ENCODE measurements around the gene RAB3C.

RAB3C gene

DNA sequence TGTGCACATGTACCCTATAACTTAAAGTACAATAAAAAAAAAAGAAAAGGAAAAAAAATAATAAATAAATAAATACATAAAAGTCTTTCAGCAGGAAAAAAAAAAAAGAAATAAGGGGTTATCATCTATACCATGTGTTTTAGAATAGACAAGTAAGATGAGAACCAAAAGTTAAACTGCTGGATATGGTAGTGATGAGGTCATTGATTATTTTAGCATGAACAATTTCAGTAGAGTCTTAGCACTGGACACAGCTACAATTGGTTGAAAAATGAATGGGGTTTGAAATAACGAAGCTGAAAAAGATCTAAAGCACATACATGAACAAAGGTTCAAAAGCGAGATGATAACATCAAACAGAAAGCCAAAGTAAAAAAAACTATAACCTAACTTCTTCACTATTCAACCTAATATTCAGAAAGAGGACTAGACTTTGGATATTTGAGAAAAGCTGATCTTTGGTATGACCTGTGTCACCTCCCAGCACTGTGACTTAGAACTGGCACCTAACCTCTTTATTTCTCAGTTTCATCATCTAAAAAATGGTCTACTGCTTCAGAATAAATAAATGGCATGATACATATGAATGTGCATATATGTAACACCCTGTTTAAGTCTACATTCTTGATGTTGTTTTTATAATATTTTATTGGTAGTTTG, 133.3 kb downstream of the RAB3C start:
- Histone ChIP-seq H3K4me3 (no peak overlapping the region), H3K27ac (no peak overlapping the region)
- DNase-seq (ENCODE audit: low spot score): no peak
- TF ChIP-seq, protein P1, sequence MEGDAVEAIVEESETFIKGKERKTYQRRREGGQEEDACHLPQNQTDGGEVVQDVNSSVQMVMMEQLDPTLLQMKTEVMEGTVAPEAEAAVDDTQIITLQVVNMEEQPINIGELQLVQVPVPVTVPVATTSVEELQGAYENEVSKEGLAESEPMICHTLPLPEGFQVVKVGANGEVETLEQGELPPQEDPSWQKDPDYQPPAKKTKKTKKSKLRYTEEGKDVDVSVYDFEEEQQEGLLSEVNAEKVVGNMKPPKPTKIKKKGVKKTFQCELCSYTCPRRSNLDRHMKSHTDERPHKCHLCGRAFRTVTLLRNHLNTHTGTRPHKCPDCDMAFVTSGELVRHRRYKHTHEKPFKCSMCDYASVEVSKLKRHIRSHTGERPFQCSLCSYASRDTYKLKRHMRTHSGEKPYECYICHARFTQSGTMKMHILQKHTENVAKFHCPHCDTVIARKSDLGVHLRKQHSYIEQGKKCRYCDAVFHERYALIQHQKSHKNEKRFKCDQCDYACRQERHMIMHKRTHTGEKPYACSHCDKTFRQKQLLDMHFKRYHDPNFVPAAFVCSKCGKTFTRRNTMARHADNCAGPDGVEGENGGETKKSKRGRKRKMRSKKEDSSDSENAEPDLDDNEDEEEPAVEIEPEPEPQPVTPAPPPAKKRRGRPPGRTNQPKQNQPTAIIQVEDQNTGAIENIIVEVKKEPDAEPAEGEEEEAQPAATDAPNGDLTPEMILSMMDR (IDR thresholded peaks at IDR 0.05): no peak

DNA sequence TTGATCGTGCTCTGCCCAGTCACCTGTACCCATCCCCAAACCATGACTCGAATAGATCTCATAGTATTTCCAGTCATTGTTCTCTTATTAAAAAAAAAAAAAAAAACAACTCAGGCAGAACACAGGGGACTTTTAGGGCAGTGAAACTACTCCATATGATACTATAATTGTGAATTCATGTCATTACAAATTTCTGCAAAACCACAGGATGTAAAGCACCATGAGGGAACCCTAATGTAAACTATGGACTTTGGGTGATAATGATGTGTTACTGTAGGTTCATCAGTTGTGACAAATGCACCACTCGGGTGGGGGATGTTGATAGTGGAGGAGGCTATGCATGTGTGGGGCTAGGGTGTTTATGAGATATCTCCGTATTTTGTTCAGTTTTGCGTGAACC, 133.8 kb downstream of the RAB3C start:
- DNase-seq (ENCODE audit: low spot score): no peak
- TF ChIP-seq, protein P1 (IDR thresholded peaks at IDR 0.05): no peak
- H3K4me3 ChIP-seq: no peak overlapping the region
- no peak overlapping the region for H3K27ac ChIP-seq

DNA sequence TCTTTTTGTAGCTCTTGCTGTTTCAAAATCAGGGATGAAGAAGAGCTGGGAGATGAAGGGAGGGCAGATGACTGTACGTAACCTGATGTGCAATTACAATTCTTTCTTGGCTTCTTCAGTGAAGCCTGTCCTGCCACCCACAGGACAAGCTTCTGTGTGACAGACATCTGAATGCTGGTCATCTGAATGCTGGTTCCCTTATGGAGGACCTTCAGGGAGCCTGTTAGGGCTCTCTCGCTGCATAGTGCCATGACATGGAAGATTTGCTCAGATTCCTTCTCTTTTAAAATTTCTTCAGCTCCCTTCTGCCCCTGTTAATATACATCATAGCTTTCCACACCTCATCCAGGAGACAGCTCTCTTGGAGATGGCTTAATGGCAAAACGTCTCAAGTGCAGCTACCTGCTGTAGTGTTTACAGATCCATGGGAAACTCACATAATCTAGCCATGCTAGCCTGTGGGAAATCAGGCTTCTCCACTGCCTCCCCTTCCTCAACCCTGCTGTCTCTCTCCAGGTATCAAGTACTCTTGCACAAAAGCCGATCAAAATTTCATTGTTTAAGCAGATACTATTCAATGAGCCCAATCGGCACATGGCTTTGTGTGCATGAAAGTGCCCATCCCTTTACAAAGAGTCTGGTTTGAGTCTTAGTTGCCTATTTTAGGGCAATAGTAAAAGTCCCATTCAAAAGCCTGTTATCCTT, 134.6 kb downstream of the RAB3C start:
- DNase-seq (ENCODE audit: low spot score): no peak
- no peak overlapping the region for H3K4me3 ChIP-seq
- TF ChIP-seq, protein P1 (IDR thresholded peaks at IDR 0.05): no peak
- no peak overlapping the region for H3K27ac ChIP-seq

DNA sequence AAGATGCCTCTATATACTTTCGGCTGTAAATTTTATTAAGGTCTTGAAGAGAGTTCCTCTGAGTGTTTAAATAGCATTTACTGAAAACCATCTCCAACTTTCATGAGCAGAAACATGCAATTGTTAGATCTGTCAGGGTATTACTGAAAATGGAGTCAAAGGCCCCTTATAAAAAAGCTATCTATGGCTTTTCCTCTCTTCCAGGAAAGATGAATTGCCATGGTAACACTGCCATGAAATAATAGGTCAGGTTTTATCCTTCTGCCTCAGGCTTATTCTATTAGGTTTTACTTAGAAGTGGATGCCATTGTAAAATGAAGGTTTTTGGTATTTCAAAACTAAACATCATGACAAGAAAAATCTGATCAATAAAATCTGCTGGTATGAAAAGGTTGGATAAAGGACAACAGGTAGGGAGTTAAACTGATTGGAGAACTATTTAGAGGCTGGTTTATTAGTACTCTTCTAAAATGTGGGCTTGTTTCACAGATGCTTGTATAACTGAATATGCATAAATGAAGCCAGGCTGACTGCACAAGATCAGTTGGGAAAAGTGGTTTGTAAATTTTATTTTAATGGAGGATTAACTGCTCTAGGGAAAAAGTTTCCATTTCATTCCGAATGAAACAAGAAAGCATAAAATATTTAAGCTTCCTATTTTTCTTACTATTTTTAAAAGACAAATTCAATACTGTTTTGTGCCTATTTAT, 135.5 kb downstream of the RAB3C start:
- no peak for DNase-seq (ENCODE audit: low spot score)
- TF ChIP-seq, protein P1 (IDR thresholded peaks at IDR 0.05): no peak
- H3K4me3 ChIP-seq: no peak overlapping the region
- H3K27ac ChIP-seq: no peak overlapping the region

DNA sequence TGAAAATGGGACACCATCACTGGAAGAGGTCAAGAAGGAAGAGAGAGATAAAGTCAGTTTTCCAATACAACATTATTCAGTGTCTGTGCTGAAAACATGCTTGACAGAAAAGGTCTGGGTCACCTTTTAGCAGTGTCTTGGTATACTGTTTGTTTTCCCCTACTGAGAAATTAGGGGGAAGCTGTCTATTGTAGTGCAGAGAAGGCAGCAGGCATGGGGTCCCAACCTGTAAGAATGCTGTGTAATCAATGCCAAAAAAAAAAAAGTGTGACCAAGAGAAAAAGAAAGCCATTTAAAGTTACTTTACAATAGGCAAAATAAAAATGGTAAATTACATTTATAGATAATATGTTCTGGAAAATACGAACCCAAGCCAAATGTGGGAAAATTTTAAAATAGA, 139.3 kb downstream of the RAB3C start:
- H3K27ac ChIP-seq: no peak overlapping the region
- H3K4me3 ChIP-seq: no peak overlapping the region
- TF ChIP-seq, protein P1 (IDR thresholded peaks at IDR 0.05): no peak
- no peak for DNase-seq (ENCODE audit: low spot score)

DNA sequence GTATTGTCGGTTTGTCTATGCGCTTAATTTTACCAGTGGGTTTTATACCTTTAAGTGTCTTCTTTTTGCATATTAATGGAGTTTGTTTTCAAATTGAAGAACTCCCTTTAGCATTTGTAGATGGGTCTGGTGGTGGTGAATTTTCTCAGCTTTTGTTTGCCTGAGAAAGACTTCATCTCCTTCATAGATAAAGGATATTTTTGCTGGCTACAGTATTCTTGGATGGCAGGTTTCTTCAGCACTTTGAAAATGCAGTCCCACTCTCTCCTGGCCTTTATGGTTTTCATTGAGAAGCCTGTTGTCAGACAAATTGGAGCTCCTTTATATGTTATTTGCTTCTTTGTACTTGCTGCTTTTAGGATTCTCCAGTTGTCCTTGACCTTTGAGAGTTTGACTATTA, 142.1 kb downstream of the RAB3C start:
- no peak overlapping the region for H3K27ac ChIP-seq
- TF ChIP-seq, protein P1 (IDR thresholded peaks at IDR 0.05): no peak
- DNase-seq (ENCODE audit: low spot score): no peak
- H3K4me3 ChIP-seq: no peak overlapping the region

Measured in coronary artery (tissue), 2 donors.